PC-3 (cell line): ENCODE results near the gene PAX5. TPM values are rescaled to one million over a fixed set of nuclear protein-coding genes. Genes with fewer than 3 reads are reported as not detected.

Source experiments
- ATAC-seq: fragments of 200-7000 bp; cut with Tn5 transposase; 2 replicates; pipeline ENCODE4 v1.9.1; 2020; ENCODE audit warnings: mild to moderate bottlenecking, moderate library complexity
- BruUV-seq: library from RNA; stranded (reverse); fragments of 400-500 nt; replicated peaks from 2 replicates; lab custom pipeline; 2021; lab: Mats Ljungman, UMichigan
- CTCF ChIA-PET: fragments of 300-600 bp; sonication (Branson Sonifier 250); formaldehyde crosslinking; loops from one replicate; lab custom pipeline; 2022; ENCODE audit warnings: antibody characterized with exemption; lab: Charles Lee
- POLR2A ChIA-PET: fragments of 300-600 bp; sonication (Branson Sonifier 250); formaldehyde crosslinking; loops from one replicate; lab custom pipeline; 2022; ENCODE audit warnings: antibody characterized with exemption; ENCODE audit not compliant: unreplicated experiment; lab: Charles Lee
- DNase-seq: peaks from one replicate; pipeline ENCODE4 v3.0.0-alpha.2; 2015
- H2AFZ ChIP-seq: fragments of 300-600 bp; sonication (generic); 2 replicates; pipeline ENCODE4 v1.6.0; 2016; ENCODE audit warnings: antibody characterized with exemption, low read length
- H3F3A ChIP-seq: fragments of 300-600 bp; sonication (generic); one replicate; pipeline ENCODE4 v1.6.0; 2017; ENCODE audit warnings: antibody characterized with exemption, low read length, control low read depth, mild to moderate bottlenecking; ENCODE audit not compliant: unreplicated experiment
- H3K27ac ChIP-seq: fragments of 300-600 bp; sonication (generic); 2 replicates; pipeline ENCODE4 v1.5.1; 2016; ENCODE audit warnings: mild to moderate bottlenecking, low read length
- H3K27me3 ChIP-seq: fragments of 300-600 bp; sonication (generic); 2 replicates; pipeline ENCODE4 v1.6.1; 2016; ENCODE audit warnings: low read length, mixed read lengths
- H3K36me3 ChIP-seq: fragments of 300-600 bp; sonication (generic); 2 replicates; pipeline ENCODE4 v1.6.1; 2016; ENCODE audit warnings: low read depth, mixed run types, low read length, mixed read lengths
- H3K4me1 ChIP-seq: fragments of 300-600 bp; sonication (generic); 2 replicates; pipeline ENCODE4 v1.5.1; 2016; ENCODE audit warnings: low read length; ENCODE audit not compliant: insufficient read depth
- H3K4me2 ChIP-seq: fragments of 300-600 bp; sonication (generic); 2 replicates; pipeline ENCODE4 v1.6.0; 2016; ENCODE audit warnings: low read length
- H3K4me3 ChIP-seq: fragments of 300-600 bp; sonication (generic); 2 replicates; pipeline ENCODE4 v1.5.1; 2016; ENCODE audit warnings: mild to moderate bottlenecking, low read length, mixed read lengths
- H3K79me2 ChIP-seq: fragments of 300-600 bp; sonication (generic); 2 replicates; pipeline ENCODE4 v1.6.1; 2017; ENCODE audit warnings: low read length, mixed read lengths
- H3K9ac ChIP-seq: fragments of 300-600 bp; sonication (generic); 2 replicates; pipeline ENCODE4 v1.6.0; 2016; ENCODE audit warnings: mild to moderate bottlenecking, low read length
- H3K9me2 ChIP-seq: fragments of 300-600 bp; sonication (generic); replicated peaks from 2 replicates; pipeline ENCODE4 v1.6.1; 2016; ENCODE audit warnings: mixed run types, low read length, mixed read lengths
- H3K9me3 ChIP-seq: fragments of 300-600 bp; sonication (generic); 2 replicates; pipeline ENCODE4 v1.6.1; 2016; ENCODE audit warnings: low read length, mixed read lengths
- H4K20me1 ChIP-seq: fragments of 300-600 bp; sonication (generic); 2 replicates; pipeline ENCODE4 v1.6.1; 2016; ENCODE audit warnings: low read length, mixed read lengths
- CTCF ChIP-seq: fragments of 300-600 bp; sonication (generic); conservative IDR thresholded peaks from 2 replicates; pipeline ENCODE4 v1.5.1; 2017; ENCODE audit warnings: antibody characterized with exemption, low read depth, mild to moderate bottlenecking, low read length
- EZH2 ChIP-seq: fragments of 300-600 bp; sonication (generic); IDR thresholded peaks from one replicate; pipeline ENCODE4 v1.6.1; 2017; ENCODE audit warnings: antibody characterized with exemption, mild to moderate bottlenecking, low read length; ENCODE audit not compliant: unreplicated experiment
- EZH2phosphoT487 ChIP-seq: fragments of 300-600 bp; sonication (generic); IDR thresholded peaks from 2 replicates; pipeline ENCODE4 v1.6.1; 2018; ENCODE audit warnings: mild to moderate bottlenecking, antibody characterized with exemption, low read length, borderline replicate concordance
- intact Hi-C: fragments of 100-400 bp; cut with micrococcal nuclease; formaldehyde crosslinking; loops from 2 replicates; pipeline ENCODE4 v1.9.0; 2023
- total RNA-seq: library from RNA; depleted of rRNA; stranded (reverse); fragments of >200 nt; gene quantifications from 2 replicates; pipeline ENCODE4 v1.2.3, GENCODE V29; 2014

PAX5 gene
- total RNA-seq, 1 experiment from 2014 or later, result not detected

DNA sequence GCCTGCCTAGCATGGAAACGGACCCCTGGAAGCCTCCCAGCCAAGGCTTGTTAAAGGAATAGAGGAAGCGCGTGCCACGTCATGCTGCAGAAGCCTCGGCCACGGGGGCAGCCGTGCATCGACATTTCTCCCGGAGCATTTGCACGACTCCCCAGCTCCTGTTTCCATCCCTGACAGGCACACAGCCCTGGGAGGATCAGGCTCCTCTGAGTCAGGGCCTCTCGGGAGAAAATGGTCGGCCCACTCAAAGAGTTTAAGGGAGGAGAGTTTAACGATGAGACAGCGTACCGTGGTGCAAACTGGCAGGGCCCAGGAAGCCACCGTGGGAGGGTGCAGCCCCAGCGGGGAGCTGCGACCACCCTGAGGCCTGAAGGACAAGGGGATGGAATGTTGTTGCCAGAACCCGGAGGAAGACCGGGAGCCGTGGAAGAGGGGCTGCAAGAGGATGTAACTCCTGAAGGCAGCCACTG, 213.6 kb downstream of the PAX5 start:
- Histone ChIP-seq H3K79me2 (no peaks in the 10 kb centered on the region), H3K36me3 (no peaks in the 10 kb centered on the region), H3K4me3 (no peak overlapping the region), H3K9me2 (no peaks in the 10 kb centered on the region), H3K4me1 (no peaks in the 10 kb centered on the region), H4K20me1 (no peaks in the 10 kb centered on the region), H3F3A (no peaks in the 10 kb centered on the region), H3K9me3 (no peaks in the 10 kb centered on the region), H3K9ac (no peak overlapping the region), H3K27me3 (peaks cover 34% of the 10 kb centered on the region), H3K4me2 (no peak overlapping the region), H3K27ac (no peak overlapping the region), H2AFZ (no peak overlapping the region)
- intact Hi-C loops, result no loop called here
- no peak for DNase-seq
- ChIA-PET POLR2A (no interaction called here), CTCF (no interaction called here)
- no TSS peak for BruUV-seq
- TF ChIP-seq EZH2phosphoT487 (no peak), EZH2 (no peak), CTCF (no peak)
- no peak for ATAC-seq

DNA sequence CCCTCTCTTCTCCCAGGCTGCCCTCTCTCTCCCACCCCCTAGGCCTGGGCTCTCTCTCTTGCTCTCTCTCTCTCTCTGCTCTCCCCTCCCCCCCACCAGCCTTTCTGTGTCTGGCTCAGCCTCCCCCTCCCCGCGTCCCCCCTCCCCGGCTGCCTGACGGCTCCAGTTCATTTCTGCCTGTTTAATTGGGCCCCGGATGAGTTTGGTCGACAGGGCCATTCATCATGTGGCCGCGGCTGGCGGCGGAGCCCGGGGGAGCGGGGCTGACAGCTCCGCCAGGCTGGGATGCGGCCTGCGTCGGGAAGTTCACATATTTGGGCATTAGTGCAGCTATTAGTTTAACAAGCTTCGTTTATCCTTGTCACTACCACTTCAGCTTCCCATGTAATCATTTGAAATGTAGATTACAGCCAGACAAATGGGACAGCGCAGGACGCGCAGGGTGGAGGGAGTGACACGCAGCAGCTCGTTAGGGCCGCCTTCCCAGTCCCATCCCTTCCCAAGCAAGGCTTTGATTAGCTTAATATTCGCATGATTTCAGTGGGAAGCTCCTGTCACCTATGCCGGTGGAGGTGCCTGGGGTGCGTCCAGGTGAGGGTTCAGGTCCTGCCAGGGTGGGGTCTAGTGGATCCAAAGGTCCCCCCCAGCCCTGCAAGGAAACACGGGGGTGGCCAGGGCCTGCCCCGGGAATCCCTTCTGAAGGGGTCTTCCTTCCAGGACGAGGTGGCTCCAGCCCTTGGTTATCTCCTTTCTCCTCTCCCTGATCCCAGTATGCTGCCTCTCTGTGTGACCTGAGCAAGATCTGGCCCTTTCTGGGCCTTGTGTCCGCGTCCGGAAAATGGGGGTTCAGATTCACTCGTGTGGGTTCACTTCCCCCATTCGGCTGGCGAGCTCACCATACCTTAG, 214.8 kb downstream of the PAX5 start:
- Histone ChIP-seq H3K27ac (no peak overlapping the region), H3K36me3 (no peaks in the 10 kb centered on the region), H3K4me3 (no peak overlapping the region), H3K4me1 (no peaks in the 10 kb centered on the region), H3K79me2 (no peaks in the 10 kb centered on the region), H3K9ac (no peak overlapping the region), H2AFZ (no peak overlapping the region), H3F3A (no peaks in the 10 kb centered on the region), H3K9me3 (no peaks in the 10 kb centered on the region), H3K4me2 (no peak overlapping the region), H3K27me3 (peaks cover 31% of the 10 kb centered on the region), H3K9me2 (no peaks in the 10 kb centered on the region), H4K20me1 (no peaks in the 10 kb centered on the region)
- no peak for ATAC-seq
- no peak for DNase-seq
- BruUV-seq, result no TSS peak
- TF ChIP-seq EZH2, result no peak
- POLR2A ChIA-PET, result no interaction called here
- CTCF ChIA-PET, result no interaction called here
- intact Hi-C loops, result no loop called here

- no peak overlapping the region for H3K4me2 ChIP-seq
- H4K20me1 ChIP-seq, result no peaks in the 10 kb centered on the region
- no peak overlapping the region for H3K9ac ChIP-seq
- no peaks in the 10 kb centered on the region for H3F3A ChIP-seq
- ChIA-PET POLR2A (no interaction called here), CTCF (no interaction called here)
- no peaks in the 10 kb centered on the region for H3K9me3 ChIP-seq
- DNase-seq (no peak), ATAC-seq (no peak)
- TF ChIP-seq CTCF, result no peak
- TF ChIP-seq EZH2, result no peak
- no peak for TF ChIP-seq EZH2phosphoT487
- intact Hi-C loops, result no loop called here
- H3K9me2 ChIP-seq, result no peaks in the 10 kb centered on the region
- H3K36me3 ChIP-seq, result no peaks in the 10 kb centered on the region
- no peak overlapping the region for H3K27ac ChIP-seq
- H3K4me3 ChIP-seq, result no peak overlapping the region
- no TSS peak for BruUV-seq
- H2AFZ ChIP-seq, result no peak overlapping the region
- peaks cover 24% of the 10 kb centered on the region for H3K27me3 ChIP-seq
- no peaks in the 10 kb centered on the region for H3K79me2 ChIP-seq
- H3K4me1 ChIP-seq, result no peaks in the 10 kb centered on the region
Measured at GRCh38 chr9:36818242-36818938, 215.7 kb downstream of the PAX5 start.
